VCaP (cell line): ENCODE measurements around the gene CRACDL.
A peak's percentile ranks its signal among the peaks of the same experiment; 100 is the strongest.

Experiments used
- H3K27ac ChIP-seq: fragments of 450-650 bp; 2 replicates; pipeline ENCODE4 v1.5.1; 2017
- TF ChIP-seq, protein P1 (sequence below): fragments of 450-650 bp; conservative IDR thresholded peaks from 2 replicates; pipeline ENCODE4 v1.5.1; 2017; ENCODE audit warnings: mild to moderate bottlenecking, moderate library complexity

The CRACDL gene

GRCh38 chr2:98830571-98831145 lies 105.4 kb downstream of the CRACDL start:
- H3K27ac ChIP-seq, result no peak overlapping the region
- TF ChIP-seq, protein P1, sequence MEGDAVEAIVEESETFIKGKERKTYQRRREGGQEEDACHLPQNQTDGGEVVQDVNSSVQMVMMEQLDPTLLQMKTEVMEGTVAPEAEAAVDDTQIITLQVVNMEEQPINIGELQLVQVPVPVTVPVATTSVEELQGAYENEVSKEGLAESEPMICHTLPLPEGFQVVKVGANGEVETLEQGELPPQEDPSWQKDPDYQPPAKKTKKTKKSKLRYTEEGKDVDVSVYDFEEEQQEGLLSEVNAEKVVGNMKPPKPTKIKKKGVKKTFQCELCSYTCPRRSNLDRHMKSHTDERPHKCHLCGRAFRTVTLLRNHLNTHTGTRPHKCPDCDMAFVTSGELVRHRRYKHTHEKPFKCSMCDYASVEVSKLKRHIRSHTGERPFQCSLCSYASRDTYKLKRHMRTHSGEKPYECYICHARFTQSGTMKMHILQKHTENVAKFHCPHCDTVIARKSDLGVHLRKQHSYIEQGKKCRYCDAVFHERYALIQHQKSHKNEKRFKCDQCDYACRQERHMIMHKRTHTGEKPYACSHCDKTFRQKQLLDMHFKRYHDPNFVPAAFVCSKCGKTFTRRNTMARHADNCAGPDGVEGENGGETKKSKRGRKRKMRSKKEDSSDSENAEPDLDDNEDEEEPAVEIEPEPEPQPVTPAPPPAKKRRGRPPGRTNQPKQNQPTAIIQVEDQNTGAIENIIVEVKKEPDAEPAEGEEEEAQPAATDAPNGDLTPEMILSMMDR, result no peak

GRCh38 chr2:98829581-98830270 lies 106.3 kb downstream of the CRACDL start:
- TF ChIP-seq, protein P1, result no peak
- peak overlapping the region; percentile 46 for H3K27ac ChIP-seq

DNA sequence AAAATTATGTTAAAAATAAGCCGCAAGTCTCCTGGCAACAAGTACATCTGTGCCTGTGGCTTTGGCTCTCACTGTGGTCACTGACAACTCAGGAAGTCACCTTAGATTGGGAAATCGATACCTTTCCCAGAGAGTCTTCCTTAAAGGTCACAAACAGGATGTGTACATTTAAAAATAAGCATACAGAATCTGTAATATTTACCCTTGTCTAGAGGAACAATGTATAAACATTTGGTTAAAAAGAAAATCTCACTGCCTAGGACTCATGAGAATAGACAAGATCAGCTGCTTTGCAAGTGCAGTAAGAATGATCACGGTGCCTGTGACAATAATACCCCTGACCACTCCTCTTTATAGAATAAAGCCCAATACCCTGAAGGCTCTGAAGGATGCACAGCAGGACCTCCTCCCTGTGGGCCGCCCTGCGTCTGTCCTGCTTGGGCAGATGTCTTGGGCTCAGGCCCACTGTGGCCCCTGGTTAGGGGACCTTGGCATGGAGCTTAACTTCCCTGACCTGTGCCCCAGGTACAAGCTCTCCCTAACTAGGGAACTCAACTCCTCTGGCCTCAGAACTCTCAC lies 107.1 kb downstream of the CRACDL start:
- TF ChIP-seq, protein P1, result no peak

GRCh38 chr2:98828369-98828744 lies 107.7 kb downstream of the CRACDL start:
- TF ChIP-seq, protein P1, result no peak
- H3K27ac ChIP-seq, result peak overlapping the region; percentile 46

More for the DNA sequence above, 107.1 kb downstream of the CRACDL start:
- H3K27ac ChIP-seq, result peak overlapping the region; percentile 46

GRCh38 chr2:98827625-98828368 lies 108.2 kb downstream of the CRACDL start:
- peak overlapping the region; percentile 46 for H3K27ac ChIP-seq
- TF ChIP-seq, protein P1, result no peak

DNA sequence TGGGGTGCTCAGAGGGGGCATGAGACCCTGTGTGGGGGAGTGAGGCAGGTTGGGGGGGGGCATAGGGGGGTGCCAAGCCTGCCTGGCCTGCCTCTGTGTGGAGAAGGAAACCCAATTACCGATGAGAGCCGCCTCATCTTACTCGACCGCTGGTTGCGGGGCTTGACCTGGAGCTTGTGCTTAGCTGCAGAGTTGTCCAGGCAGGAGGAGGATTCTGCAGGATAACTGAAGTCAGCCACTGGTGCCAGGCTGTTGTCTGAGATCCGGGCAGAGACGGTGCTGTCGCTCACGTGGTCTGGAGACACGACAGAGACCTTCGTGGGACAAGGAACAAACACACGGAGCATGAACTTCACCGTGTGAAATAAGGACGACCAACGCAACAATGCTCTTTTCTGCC lies 109.2 kb downstream of the CRACDL start:
- H3K27ac ChIP-seq, result no peak overlapping the region
- TF ChIP-seq, protein P1, result no peak

DNA sequence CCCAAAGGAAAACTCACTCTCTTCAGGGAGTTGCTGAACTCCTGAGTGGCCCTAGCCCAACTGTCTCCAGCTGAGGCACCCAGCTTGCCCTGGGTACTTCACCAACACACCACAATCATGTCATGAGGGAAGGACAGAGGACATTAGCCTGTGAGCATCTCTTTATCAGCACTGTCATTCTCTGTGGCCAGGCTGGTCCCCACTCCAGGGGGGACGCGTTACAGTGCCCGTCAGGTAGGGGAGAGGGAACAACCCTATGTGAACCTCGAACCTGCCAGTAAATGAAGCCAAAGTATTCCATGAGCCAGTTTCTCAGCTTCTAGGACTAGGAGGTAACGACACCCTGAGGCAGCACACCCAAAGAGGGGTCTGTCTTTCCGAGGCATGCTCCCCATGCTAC lies 110.2 kb downstream of the CRACDL start:
- TF ChIP-seq, protein P1, result no peak
- H3K27ac ChIP-seq, result no peak overlapping the region
